ENCODE data around the gene MEN1.

MEN1 gene

DNA sequence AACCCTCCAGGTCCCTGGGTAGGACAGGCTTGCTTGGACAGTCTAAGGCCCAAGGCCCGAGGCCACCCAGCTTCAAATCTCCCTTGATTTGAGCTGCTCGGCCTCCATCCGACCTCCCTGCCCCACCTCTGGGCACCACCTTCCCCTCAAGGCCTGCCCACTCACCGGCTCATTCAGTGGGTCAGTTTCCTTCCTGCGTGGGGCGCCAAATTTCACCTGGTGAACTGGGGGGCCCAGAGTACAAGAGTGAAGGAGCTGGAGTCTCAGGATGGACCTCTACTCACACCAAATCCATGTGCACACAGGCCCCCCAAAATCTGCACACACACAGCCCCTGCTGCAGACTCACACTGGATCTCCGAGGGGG lies 11.1 kb downstream of the MEN1 start:
- TF ChIP-seq ZFX (IDR thresholded peaks at IDR 0.05; ENCODE audit: borderline replicate concordance): no peak
- TF ChIP-seq, protein P1, sequence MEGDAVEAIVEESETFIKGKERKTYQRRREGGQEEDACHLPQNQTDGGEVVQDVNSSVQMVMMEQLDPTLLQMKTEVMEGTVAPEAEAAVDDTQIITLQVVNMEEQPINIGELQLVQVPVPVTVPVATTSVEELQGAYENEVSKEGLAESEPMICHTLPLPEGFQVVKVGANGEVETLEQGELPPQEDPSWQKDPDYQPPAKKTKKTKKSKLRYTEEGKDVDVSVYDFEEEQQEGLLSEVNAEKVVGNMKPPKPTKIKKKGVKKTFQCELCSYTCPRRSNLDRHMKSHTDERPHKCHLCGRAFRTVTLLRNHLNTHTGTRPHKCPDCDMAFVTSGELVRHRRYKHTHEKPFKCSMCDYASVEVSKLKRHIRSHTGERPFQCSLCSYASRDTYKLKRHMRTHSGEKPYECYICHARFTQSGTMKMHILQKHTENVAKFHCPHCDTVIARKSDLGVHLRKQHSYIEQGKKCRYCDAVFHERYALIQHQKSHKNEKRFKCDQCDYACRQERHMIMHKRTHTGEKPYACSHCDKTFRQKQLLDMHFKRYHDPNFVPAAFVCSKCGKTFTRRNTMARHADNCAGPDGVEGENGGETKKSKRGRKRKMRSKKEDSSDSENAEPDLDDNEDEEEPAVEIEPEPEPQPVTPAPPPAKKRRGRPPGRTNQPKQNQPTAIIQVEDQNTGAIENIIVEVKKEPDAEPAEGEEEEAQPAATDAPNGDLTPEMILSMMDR (IDR thresholded peaks at IDR 0.05): no peak
- H3K27ac ChIP-seq: no peak overlapping the region

DNA sequence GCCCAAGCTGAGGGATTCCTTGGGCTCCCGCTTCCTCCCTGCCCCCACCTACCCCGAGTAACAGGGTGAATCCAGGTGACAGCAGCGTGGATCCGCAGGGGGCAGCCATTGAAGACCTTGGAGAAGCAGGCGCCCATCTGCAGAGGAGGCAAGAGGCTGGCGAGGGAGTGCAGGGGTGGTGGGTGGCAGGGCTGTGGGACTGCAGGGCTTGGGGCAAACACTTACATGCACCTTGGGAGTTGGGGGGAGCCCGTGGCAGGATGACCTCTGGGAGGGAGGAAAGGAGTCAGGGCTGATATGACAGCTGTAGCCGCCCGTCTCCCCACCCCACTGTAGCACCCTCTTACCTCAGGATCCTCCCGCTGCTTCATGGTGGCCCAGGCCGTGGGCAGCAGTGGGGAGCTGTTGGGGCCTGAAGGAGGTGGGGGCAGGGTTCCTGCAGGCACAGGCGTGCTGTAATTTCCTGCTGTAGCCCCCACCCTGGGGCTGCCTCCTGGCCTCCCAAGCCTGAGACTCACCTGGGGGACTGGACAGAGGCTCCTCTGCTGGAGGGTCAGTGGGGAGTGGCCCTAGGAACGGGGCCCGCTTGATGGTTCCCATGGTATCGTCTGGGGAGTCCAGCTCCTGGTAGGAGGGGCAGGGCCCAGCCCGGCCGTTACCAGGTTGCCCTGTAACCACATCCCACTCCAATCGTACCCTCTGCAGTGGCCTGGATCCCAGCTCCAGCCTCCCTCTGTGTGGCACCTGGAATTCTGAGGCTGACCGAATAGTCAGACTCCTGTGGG lies 13.4 kb downstream of the MEN1 start:
- H3K27ac ChIP-seq: no peak overlapping the region
- TF ChIP-seq, protein P1 (IDR thresholded peaks at IDR 0.05): no peak
- no peak for TF ChIP-seq ZFX (IDR thresholded peaks at IDR 0.05; ENCODE audit: borderline replicate concordance)

DNA sequence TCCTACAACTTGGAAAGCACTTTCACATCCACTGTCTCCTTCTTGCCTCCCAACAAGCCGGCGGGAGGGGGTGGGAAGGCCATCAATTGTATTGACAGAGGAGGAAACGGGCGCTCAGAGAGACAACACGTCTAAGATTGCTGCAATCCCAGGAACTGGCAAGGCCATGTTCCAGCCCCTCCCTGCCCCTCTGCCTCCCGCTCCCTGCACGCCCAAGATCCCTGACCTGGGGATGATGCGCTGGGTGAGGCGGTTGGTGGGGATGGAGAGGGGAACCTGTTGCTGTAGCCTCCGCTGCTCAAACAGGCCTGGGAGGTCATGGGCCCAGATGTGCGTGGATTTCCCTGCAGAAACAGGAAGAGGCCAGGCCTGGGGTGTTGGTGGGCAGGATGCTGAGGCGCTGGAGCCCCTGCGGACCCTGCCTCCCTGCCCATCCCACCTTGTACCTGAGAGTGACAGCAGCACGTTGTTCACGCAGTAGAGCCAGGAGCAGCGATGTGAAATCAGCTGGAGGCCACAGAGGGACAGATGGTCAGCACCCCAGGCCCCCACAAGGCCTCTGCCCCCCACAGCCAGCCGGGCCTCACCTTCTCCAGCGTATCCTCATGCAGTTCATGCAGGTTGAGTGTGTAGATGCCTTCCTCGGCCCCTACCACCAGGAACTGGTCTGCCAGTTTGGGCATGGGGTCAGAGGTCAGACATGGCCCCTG lies 14.1 kb downstream of the MEN1 start:
- TF ChIP-seq ZFX (IDR thresholded peaks at IDR 0.05; ENCODE audit: borderline replicate concordance): no peak
- TF ChIP-seq, protein P1 (IDR thresholded peaks at IDR 0.05): no peak
- no peak overlapping the region for H3K27ac ChIP-seq

DNA sequence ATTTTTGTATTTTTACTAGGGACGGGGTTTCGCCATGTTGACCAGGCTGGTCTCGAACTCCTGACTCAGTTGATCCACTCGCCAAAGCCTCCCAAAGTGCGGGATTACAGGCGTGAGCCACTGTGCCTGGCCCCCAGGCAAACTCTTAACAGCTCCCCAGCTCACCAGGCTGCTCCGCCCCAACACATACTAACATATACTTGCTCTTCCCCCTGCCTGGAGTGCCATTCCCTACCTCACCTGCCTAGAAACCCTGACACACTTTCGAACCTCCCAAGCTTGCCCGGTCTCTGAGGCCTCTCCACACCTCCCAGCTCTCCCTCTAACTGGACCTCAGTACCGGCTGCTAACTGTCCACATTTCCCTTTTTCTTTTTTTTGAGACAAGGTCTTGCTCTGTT lies 15.8 kb downstream of the MEN1 start:
- H3K27ac ChIP-seq: no peak overlapping the region
- TF ChIP-seq, protein P1 (IDR thresholded peaks at IDR 0.05): no peak
- no peak for TF ChIP-seq ZFX (IDR thresholded peaks at IDR 0.05; ENCODE audit: borderline replicate concordance)

DNA sequence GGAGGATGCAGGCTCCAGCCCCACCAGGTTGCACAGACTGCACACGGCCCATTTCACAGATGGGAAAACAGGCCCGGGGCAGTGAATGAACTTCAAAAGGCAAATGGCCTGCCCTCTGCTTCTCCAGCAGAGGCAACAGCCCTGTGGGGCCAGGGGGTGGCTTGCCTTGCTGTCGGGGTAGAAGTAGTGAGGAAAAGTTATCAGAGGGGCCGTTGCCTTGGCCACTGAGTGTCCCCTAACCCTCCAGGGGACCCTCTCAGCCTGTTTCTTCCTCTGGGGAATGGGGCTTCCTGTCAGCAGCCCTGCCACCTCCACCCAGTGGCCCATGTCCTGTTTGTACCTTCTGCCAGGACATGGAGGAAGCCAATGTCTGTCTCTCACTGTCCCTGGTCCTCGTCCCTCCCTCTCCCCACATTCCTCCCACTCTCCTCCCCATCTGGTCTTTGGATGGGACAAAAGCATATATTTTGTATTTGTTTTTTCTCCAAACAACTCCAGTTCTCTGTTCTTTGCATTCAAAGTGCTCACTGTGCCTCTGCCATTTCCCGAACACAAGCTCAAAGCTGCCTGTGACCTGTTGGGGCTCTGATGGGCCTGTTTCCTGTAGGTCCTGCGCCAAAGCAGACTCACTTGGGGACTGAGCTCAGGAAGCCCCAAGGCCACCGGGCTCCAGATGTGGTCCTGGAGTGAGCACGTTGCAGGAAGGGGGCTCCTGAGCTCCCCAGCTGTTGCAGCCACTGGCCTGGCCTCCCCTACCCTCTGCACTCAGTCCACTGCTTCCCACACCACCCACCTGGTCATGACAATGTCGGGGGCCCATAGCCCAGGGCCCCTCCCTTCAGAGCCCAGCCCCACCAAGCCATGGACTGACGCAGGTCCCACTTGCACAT lies 16.8 kb downstream of the MEN1 start:
- no peak overlapping the region for H3K27ac ChIP-seq
- TF ChIP-seq, protein P1 (IDR thresholded peaks at IDR 0.05): no peak
- no peak for TF ChIP-seq ZFX (IDR thresholded peaks at IDR 0.05; ENCODE audit: borderline replicate concordance)

DNA sequence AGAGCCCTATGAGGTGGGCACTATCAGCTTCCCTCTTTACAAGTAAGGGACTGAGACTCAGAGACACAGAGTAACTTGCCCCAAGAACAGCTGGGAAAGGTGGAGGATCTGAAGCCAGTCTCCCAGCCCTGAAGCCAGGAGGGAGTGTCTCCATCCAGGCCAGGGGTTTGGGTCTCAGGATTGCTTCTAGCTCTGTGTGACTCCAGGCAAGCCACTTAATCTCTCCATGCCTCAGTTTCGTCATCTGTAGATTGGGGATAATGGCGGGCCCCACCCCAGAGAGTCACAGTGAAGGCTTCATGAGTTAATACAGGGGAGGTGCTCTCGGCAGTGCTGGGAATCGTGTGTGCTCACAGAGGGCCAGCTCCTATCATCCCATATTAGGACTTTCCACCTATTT lies 17.9 kb downstream of the MEN1 start:
- TF ChIP-seq, protein P1 (IDR thresholded peaks at IDR 0.05): no peak
- no peak for TF ChIP-seq ZFX (IDR thresholded peaks at IDR 0.05; ENCODE audit: borderline replicate concordance)
- no peak overlapping the region for H3K27ac ChIP-seq
